ENCODE data around the gene CENPN. TPM values are rescaled to one million over a fixed set of nuclear protein-coding genes. Genes with fewer than 3 reads are reported as not detected.

Gene CENPN
- total and polyA plus RNA-seq, 2 of the 8 experiments (the other 6 are each of a cell fraction or from before 2014, with no cell fraction given), result 32.8 to 67.0 TPM

DNA sequence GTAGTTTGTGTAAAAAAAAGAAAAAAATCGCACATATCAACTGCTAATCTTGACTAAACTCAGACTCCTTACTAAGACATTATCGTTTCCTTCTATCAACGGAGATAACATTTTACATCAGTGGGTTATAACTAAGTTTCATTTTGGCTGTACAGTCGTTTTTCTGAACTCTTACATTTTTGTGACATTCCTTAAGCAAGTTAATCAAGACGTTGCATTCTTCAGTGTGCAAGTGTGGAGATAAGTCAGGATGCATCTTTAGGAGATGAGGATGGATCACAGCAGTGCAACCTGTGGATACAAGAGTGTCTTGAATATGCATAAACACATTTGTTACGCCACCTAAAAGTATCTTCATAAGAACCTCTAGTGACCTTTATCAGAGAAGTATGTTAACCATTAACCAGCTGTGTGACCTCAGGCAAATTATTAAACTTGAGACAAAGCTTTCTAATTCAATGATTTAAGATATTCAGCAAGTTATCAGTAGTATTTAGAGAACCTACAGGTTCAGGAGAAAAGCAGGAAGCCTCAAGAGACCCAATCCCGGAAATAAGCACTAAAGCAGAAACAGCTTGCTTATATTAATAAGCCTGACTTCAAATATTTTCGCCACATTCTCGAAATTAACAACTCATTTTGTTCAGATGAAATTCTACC lies 9.7 kb upstream of the CENPN start:
- H3K23me2 ChIP-seq (ENCODE audit: low read depth, low read length), result no peaks in the 10 kb centered on the region
- 83% methylated on average over 9 of the region's 9 CpGs; no CpG with 5 or more reads in 1 of the 2 experiments for WGBS, 2 experiments (ENCODE audit: extremely low coverage in 1 of 2, insufficient coverage in 1 of 2, insufficient read length in 1 of 2, insufficient replicate concordance in 2 of 2, low coverage in 1 of 2, low lambda C conversion rate in 2 of 2, missing lambda C conversion rate in 1 of 2)
- H3K79me2 ChIP-seq (ENCODE audit: control insufficient read depth in 1 of 2, insufficient read depth in 2 of 2, low read length in 2 of 2), result peaks cover 0 to 70% of the 10 kb centered on the region in 2 experiments; a peak in 2 of 4 replicates
- H4K20me1 ChIP-seq (replicated peaks in 1 of 2; ENCODE audit: control insufficient read depth in 1 of 2, insufficient read depth in 2 of 2, low read length in 2 of 2), result peaks cover 0 to 5% of the 10 kb centered on the region in 2 experiments
- H2AFZ ChIP-seq (ENCODE audit: low read length), result no peak overlapping the region
- H3K4me3 ChIP-seq (ENCODE audit: extremely low read depth in 1 of 4, insufficient read depth in 2 of 4, low read depth in 3 of 4, low read length in 4 of 4), result no peak overlapping the region
- no peak overlapping the region for H3K4ac ChIP-seq (replicated peaks; ENCODE audit: insufficient read length, low read depth, low read length)
- no peak overlapping the region for H4K8ac ChIP-seq (ENCODE audit: extremely low read depth, insufficient read depth, low read length)
- H3K14ac ChIP-seq (ENCODE audit: insufficient read length), result no peak overlapping the region
- H4K5ac ChIP-seq (ENCODE audit: insufficient read length, low read depth, low read length), result no peak overlapping the region
- H2BK5ac ChIP-seq (ENCODE audit: low read depth, low read length), result no peak overlapping the region
- H3K27ac ChIP-seq (ENCODE audit: low read depth, low read length), result no peak overlapping the region
- H3K9ac ChIP-seq (replicated peaks in 1 of 4; ENCODE audit: extremely low read depth in 1 of 4, low read depth in 3 of 4, low read length in 3 of 4), result no peak overlapping the region
- ChIA-PET CTCF (ENCODE audit: partially characterized antibody) (interaction anchor here (0.6 to 1.8 kb wide), 2 partner anchors 22 to 39 kb away, joined by 3 to 5 read pairs; partner anchors contain the start of gene ATMIN), POLR2A (ENCODE audit: partially characterized antibody) (no interaction called here)
- no peak overlapping the region for H2BK120ac ChIP-seq (replicated peaks; ENCODE audit: low read depth, low read length)
- H3K79me1 ChIP-seq (ENCODE audit: low read depth, low read length), result peaks cover 2% of the 10 kb centered on the region; the same call in 1 of the 2 replicates
- no peak overlapping the region for H4K91ac ChIP-seq (replicated peaks; ENCODE audit: insufficient read length, low read length)
- no peaks in the 10 kb centered on the region for H3K36me3 ChIP-seq (ENCODE audit: control insufficient read depth in 2 of 4, insufficient read depth in 4 of 4, low read length in 3 of 4)
- H3K4me1 ChIP-seq (replicated peaks in 1 of 4; ENCODE audit: control insufficient read depth in 3 of 4, insufficient read depth in 4 of 4, low read length in 3 of 4), result no peaks in the 10 kb centered on the region
- H3K9me3 ChIP-seq (ENCODE audit: insufficient read depth in 2 of 2, low read depth in 1 of 2, low read length in 1 of 2), result no peaks in the 10 kb centered on the region
- DNase-seq (ENCODE audit: low read depth in 1 of 2, low spot score in 2 of 2), result no peak
- no peaks in the 10 kb centered on the region for H3K27me3 ChIP-seq (replicated peaks in 1 of 4; ENCODE audit: control insufficient read depth in 3 of 4, extremely low read depth in 1 of 4, insufficient read depth in 3 of 4, low read length in 3 of 4)
- no peak overlapping the region for H3K23ac ChIP-seq (ENCODE audit: insufficient read length)
- no peak overlapping the region for H2BK12ac ChIP-seq (ENCODE audit: low read depth, low read length)
- H3K18ac ChIP-seq (ENCODE audit: extremely low read depth, low read length), result no peak overlapping the region
- H2BK15ac ChIP-seq (ENCODE audit: low read length), result no peak overlapping the region
- H3K56ac ChIP-seq (replicated peaks; ENCODE audit: insufficient read length, low read depth, low read length), result no peak overlapping the region
- H3K4me2 ChIP-seq (ENCODE audit: insufficient read depth in 1 of 2, low read depth in 2 of 2, low read length in 2 of 2), result no peak overlapping the region
- H2AK5ac ChIP-seq (ENCODE audit: low read depth, low read length), result no peak overlapping the region
- no peak overlapping the region for H2BK20ac ChIP-seq (ENCODE audit: low read length)
- no peak for FAIRE-seq
- TF ChIP-seq SP1 (IDR thresholded peaks at IDR 0.05; ENCODE audit: low read depth, low read length) (no peak), CTBP2 (IDR thresholded peaks at IDR 0.05; ENCODE audit: borderline replicate concordance, insufficient read depth, insufficient read length, low read length) (no peak), EZH2 (IDR thresholded peaks at IDR 0.05; ENCODE audit: low read depth, low read length, severe bottlenecking) (no peak), TAF1 (IDR thresholded peaks at IDR 0.05; ENCODE audit: low read depth, low read length) (no peak), HDAC2 (IDR thresholded peaks at IDR 0.05; ENCODE audit: borderline replicate concordance in 1 of 2, low read depth in 2 of 2, low read length in 2 of 2) (no peak), YY1 (IDR thresholded peaks at IDR 0.05; ENCODE audit: low read depth, low read length) (no peak), CHD1 (IDR thresholded peaks at IDR 0.05; ENCODE audit: low read depth, low read length) (no peak), TEAD4 (IDR thresholded peaks at IDR 0.05; ENCODE audit: low read depth, low read length) (no peak), SIRT6 (IDR thresholded peaks at IDR 0.05; ENCODE audit: low read length) (no peak), CEBPB (IDR thresholded peaks at IDR 0.05; ENCODE audit: low read depth, low read length) (no peak), SIX5 (IDR thresholded peaks at IDR 0.05; ENCODE audit: low read depth, low read length) (no peak)
